H1 (cell line): ENCODE measurements around the gene THTPA.

Experiments used
- BCL11A ChIP-seq, 2 experiments: IDR thresholded peaks; one replicate each; pipeline ENCODE4 v1.6.1; 2011; ENCODE audit warnings: low read depth in 2 of 2, low read length in 2 of 2, mild to moderate bottlenecking in 2 of 2
- CREB1 ChIP-seq: IDR thresholded peaks from 2 replicates; pipeline ENCODE4 v1.6.1; 2012; ENCODE audit warnings: inconsistent platforms
- CTCF ChIP-seq, 3 experiments: IDR thresholded peaks; 1 replicate in 2 of 3; 2 replicates in 1 of 3; pipeline versions ENCODE4 v1.5.1 to v1.6.1; 2011; ENCODE audit warnings: low read length in 3 of 3, mild to moderate bottlenecking in 3 of 3, inconsistent platforms in 2 of 3, low read depth in 1 of 3, moderate library complexity in 1 of 3; ENCODE audit not compliant: insufficient read depth in 1 of 3; ENCODE audit errors: control extremely low read depth in 1 of 3
- EZH2 ChIP-seq: fragments of 200-600 bp; sonication (generic); IDR thresholded peaks from 2 replicates; pipeline ENCODE4 v1.7.1; 2012; ENCODE audit warnings: low read depth, mild to moderate bottlenecking, moderate library complexity, low read length, inconsistent platforms; ENCODE audit not compliant: severe bottlenecking
- HDAC6 ChIP-seq: IDR thresholded peaks from one replicate; pipeline ENCODE4 v1.7.1; 2012; ENCODE audit warnings: low read depth, mild to moderate bottlenecking, inconsistent platforms, low read length, moderate library complexity
- KDM4A ChIP-seq: IDR thresholded peaks from one replicate; pipeline ENCODE4 v1.7.1; 2012; ENCODE audit warnings: low read depth, mild to moderate bottlenecking, moderate library complexity, low read length, inconsistent platforms; ENCODE audit not compliant: severe bottlenecking
- RBBP5 ChIP-seq: IDR thresholded peaks from 2 replicates; pipeline ENCODE4 v1.7.1; 2012; ENCODE audit warnings: low read depth, mild to moderate bottlenecking, inconsistent platforms, low read length, moderate library complexity, borderline replicate concordance
- RXRA ChIP-seq: IDR thresholded peaks from 2 replicates; pipeline ENCODE4 v1.6.1; 2011; ENCODE audit warnings: low read depth, mild to moderate bottlenecking, low read length, moderate library complexity; ENCODE audit not compliant: insufficient read depth
- SP2 ChIP-seq: IDR thresholded peaks from 2 replicates; pipeline ENCODE4 v1.6.1; 2012; ENCODE audit warnings: mild to moderate bottlenecking, low read length, inconsistent platforms
- SP4 ChIP-seq: IDR thresholded peaks from 2 replicates; pipeline ENCODE4 v1.6.1; 2012; ENCODE audit warnings: low read length, inconsistent platforms
- SRF ChIP-seq: IDR thresholded peaks from 2 replicates; pipeline ENCODE4 v1.6.1; 2011; ENCODE audit warnings: mild to moderate bottlenecking, low read depth, low read length, moderate library complexity

- TF ChIP-seq HDAC6 (no peak), CTCF (IDR thresholded peaks at IDR 0.05; ENCODE audit: control extremely low read depth in 1 of 3, insufficient read depth in 1 of 3, low read depth in 1 of 3, low read length in 3 of 3) (peak; percentile 64 to 75 (median 70)), SRF (no peak), SP4 (no peak), KDM4A (no peak), EZH2 (no peak), CREB1 (no peak), RBBP5 (no peak), BCL11A (IDR thresholded peaks at IDR 0.05; ENCODE audit: low read depth in 2 of 2, low read length in 2 of 2) (no peak), RXRA (no peak), SP2 (no peak)
Measured at GRCh38 chr14:23568600-23569331, 12.7 kb downstream of the THTPA start.
